GM19395 (cell line): ENCODE measurements around the gene IRX3.

Experiments
- ATAC-seq: cut with Tn5 transposase; IDR thresholded peaks from one replicate; pipeline ENCODE4 v1.9.1; 2021; ENCODE audit warnings: mild to moderate bottlenecking, moderate library complexity; ENCODE audit not compliant: unreplicated experiment

IRX3 gene

GRCh38 chr16:54240271-54241129 is 46.1 kb downstream of the IRX3 start:
- ATAC-seq = no peak

- no peak for ATAC-seq
These were observed 47.1 kb downstream of the IRX3 start for GRCh38 chr16:54239456-54239855.

- no peak for ATAC-seq
These were observed 49.8 kb downstream of the IRX3 start for GRCh38 chr16:54236773-54237172.

GRCh38 chr16:54233615-54234014 is 53.0 kb downstream of the IRX3 start:
- ATAC-seq = no peak
